Activated T-cell treated with anti-CD3 and anti-CD28 coated beads for 1 hour (primary cell): ENCODE data around the gene EFNA4.
A peak's percentile ranks its signal among the peaks of the same experiment; 100 is the strongest.

Experiments used
- DNase-seq: peaks from one replicate; pipeline ENCODE4 v3.0.0-alpha.2; 2020; ENCODE audit warnings: low read depth

EFNA4 gene

GRCh38 chr1:155073377-155074242 lies 10.1 kb downstream of the EFNA4 start:
- DNase-seq: no peak

- no peak for DNase-seq
Measured at GRCh38 chr1:155075535-155075934, 12.0 kb downstream of the EFNA4 start.

- DNase-seq: no peak
Measured at GRCh38 chr1:155076371-155076770, 12.8 kb downstream of the EFNA4 start.

GRCh38 chr1:155077346-155077745 lies 13.8 kb downstream of the EFNA4 start:
- DNase-seq: no peak

- no peak for DNase-seq
Measured at GRCh38 chr1:155077758-155078445, 14.4 kb downstream of the EFNA4 start.

- DNase-seq: peak; percentile 55
Measured at GRCh38 chr1:155078469-155079209, 15.1 kb downstream of the EFNA4 start, which contains the start of gene EFNA3. EFNA3 (plus strand) TSS chr1:155078837; CDS start chr1:155078942, 105 bp downstream.

GRCh38 chr1:155079210-155079486 lies 15.6 kb downstream of the EFNA4 start:
- no peak for DNase-seq

GRCh38 chr1:155079487-155080311 lies 16.2 kb downstream of the EFNA4 start:
- no peak for DNase-seq

GRCh38 chr1:155080312-155081228 lies 17.0 kb downstream of the EFNA4 start:
- DNase-seq: no peak

- no peak for DNase-seq
Measured at GRCh38 chr1:155081472-155082300, 18.1 kb downstream of the EFNA4 start.

- DNase-seq: no peak
Measured at GRCh38 chr1:155082301-155083051, 18.9 kb downstream of the EFNA4 start.

- DNase-seq: no peak
Measured at GRCh38 chr1:155083052-155083541, 19.6 kb downstream of the EFNA4 start.

GRCh38 chr1:155083865-155084721 lies 20.6 kb downstream of the EFNA4 start:
- no peak for DNase-seq

- peak; percentile 88 for DNase-seq
Measured at GRCh38 chr1:155084722-155085503, 21.4 kb downstream of the EFNA4 start.

- DNase-seq: peak; percentile 66
Measured at GRCh38 chr1:155085504-155086127, 22.1 kb downstream of the EFNA4 start.

- peak; percentile 73 for DNase-seq
Measured at GRCh38 chr1:155086128-155086741, 22.7 kb downstream of the EFNA4 start.
